CD4-positive, alpha-beta T cell treated with Interleukin-4 for 4 hours (primary cell): ENCODE data around the gene METTL25B.

ENCODE experiments used
- DNase-seq: peaks from one replicate; pipeline ENCODE4 v3.0.0-alpha.2; 2020

Gene METTL25B

DNA sequence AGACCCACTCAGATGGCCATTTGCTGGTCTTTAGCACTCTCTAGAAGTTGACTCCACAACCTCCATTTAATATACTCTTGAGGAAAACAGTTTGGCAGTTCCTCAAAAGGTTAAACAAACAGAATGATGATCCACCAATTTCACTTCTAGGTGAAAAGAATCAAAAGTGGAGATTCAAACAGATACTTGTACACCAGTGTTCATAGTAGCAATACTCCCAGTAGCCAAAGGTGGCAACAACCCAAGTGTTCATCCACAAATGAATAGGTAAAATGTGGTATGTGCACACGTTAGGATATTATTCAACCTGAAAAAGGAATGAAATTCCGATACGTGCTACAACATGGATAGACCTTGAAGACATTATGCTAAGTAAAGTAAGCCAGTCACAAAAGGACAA, 45.3 kb downstream of the METTL25B start:
- no peak for DNase-seq

DNA sequence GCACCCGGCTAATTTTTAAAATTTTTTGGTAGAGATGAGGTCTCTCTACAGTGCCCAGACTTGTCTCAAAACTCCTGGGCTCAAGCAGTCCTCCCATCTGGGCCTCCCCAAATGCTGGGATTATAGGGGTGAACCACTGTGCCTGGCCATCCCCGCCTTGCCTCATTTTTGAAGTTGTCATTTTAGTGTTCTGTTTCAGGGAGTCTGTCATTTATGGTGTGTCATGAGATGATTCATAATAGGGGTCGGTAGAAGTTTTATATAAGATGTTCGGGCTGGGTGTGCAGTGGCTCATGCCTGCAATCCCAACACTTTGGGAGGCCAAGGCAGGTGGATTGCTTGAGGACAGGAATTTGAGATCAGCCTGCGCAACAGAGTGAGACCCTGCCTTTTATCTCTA, 47.5 kb downstream of the METTL25B start:
- no peak for DNase-seq

DNA sequence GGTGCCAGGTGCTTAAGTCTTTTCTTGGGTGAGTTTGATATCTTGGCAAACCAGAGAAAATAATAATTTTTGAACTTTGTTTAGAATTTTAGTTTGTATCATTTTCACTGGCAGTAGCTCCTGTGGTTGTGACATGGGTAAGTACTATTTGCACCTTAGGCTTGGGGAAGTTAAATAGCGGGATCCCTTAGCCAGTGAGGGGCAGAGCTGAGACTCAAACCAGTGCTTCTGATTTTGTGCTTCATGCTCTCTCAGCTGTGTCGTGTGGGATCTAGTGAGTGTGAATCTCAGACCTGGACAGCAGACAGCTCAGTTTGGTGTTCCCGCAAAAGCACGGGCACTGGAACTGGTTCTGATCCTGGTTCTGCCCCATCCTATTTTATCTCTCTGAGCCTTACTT, 48.7 kb downstream of the METTL25B start:
- no peak for DNase-seq

DNA sequence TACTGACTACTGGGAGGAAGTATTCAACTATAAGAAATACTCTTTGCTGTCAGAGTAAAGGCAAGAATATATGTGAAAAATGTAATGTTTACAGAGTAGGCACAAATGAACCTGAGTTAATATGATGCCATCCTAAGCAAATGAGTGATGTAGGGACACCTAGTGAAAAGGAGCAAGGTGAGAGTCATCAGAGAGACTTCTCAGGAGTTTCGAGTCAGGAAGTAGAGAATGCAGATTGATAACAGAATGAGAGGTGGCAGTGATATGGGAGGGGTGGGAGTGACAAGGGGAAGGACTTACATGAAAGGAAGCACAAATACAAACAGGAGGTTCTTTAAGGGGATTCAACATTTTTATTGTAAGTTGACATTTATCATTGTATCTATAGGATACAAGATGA, 49.3 kb downstream of the METTL25B start:
- no peak for DNase-seq

DNA sequence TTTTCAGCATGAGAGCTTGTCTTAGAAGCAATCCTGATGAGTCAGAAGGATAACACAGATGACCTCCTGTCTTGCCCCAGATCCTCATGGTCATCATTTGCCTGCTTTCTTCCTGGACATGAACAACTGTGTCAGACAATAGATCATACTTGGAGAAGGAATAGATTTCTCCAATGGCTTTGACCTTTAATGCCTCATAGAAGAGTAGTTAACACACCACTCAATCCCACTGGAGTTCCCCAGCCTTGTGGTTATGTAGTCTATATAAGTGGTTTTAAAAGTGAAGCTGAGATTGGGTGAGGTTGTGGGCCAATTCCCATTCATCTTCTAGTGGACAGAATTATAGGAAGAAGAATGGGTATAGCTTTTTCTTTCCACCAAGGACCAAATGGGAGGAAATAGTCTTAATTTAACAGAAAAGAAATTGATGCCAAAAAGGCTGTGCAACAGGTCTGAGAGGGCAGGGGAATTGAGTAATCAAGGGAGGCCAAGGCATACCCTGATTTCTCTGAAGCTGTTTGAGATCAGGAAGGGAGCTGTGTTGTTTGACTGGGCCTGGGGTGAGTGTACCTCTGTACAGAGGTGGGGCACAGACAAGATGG, 53.4 kb downstream of the METTL25B start:
- no peak for DNase-seq

DNA sequence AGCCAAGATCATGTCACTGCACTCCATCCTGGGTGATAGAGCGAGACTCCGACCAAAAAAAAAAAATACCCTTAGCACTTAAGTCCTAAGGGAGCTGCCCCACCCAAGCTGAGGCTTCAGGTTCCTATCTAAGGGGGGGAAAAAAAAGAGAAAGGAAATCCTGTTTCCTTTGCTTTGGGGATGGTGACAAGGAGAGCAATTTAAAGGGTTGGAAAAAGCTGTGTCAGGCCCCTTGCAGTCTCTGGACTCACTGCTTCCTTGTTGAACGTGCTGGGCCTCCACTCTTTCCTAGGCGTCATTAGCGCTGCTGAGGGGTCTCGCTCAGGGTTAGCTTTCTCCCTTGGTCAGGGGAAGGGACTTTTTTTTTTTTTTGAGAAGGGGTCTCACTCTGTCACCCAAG, 57.2 kb downstream of the METTL25B start:
- DNase-seq: no peak
